Tibial nerve (tissue), 4 donors: ENCODE data around the gene ASMTL.
"Not testable (repeated sequence)": the region's sequence is repeated elsewhere in the genome, so short reads cannot be mapped to it uniquely, and the experiment has no call there.

Experiments used
- EP300 ChIP-seq, 2 donors: sonication (generic); formaldehyde crosslinking; IDR thresholded peaks; one replicate each; pipeline ENCODE4 v1.6.1; 2017; ENCODE audit warnings: antibody characterized with exemption in 2 of 2, mild to moderate bottlenecking in 1 of 2
- POLR2A ChIP-seq, 2 donors: fragments of 450-650 bp; IDR thresholded peaks; one replicate each; pipeline ENCODE4 v1.6.1; 2017; ENCODE audit warnings: antibody characterized with exemption in 2 of 2, mild to moderate bottlenecking in 2 of 2, moderate library complexity in 2 of 2
- TF ChIP-seq, protein P1 (sequence below), 5 experiments: fragments of 200-600 bp in 3 of 5; fragments of 450-650 bp in 2 of 5; sonication (generic) in 3 of 5; IDR thresholded peaks; one replicate each; pipeline ENCODE4 v1.5.1; 2016 to 2019; ENCODE audit warnings: antibody characterized with exemption in 5 of 5, mild to moderate bottlenecking in 3 of 5, moderate library complexity in 2 of 5

DNA sequence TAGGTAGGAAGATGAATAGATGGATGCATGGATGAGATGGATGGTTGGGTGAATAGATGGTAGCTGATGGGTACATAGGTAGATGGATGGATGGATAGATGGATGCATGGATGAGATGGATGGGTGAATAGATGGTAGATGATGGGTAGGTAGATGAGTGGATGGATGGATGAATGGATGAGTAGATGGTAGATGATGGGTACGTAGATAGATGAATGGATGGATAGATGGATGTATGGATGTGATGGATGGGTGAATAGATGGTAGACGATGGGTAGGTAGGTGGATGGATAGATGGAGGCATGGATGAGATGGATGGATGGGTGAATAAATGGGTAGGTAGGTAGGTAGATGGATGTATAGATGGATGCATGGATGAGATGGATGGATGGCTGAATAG lies 46.9 kb downstream of the ASMTL start:
- TF ChIP-seq, protein P1, sequence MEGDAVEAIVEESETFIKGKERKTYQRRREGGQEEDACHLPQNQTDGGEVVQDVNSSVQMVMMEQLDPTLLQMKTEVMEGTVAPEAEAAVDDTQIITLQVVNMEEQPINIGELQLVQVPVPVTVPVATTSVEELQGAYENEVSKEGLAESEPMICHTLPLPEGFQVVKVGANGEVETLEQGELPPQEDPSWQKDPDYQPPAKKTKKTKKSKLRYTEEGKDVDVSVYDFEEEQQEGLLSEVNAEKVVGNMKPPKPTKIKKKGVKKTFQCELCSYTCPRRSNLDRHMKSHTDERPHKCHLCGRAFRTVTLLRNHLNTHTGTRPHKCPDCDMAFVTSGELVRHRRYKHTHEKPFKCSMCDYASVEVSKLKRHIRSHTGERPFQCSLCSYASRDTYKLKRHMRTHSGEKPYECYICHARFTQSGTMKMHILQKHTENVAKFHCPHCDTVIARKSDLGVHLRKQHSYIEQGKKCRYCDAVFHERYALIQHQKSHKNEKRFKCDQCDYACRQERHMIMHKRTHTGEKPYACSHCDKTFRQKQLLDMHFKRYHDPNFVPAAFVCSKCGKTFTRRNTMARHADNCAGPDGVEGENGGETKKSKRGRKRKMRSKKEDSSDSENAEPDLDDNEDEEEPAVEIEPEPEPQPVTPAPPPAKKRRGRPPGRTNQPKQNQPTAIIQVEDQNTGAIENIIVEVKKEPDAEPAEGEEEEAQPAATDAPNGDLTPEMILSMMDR (IDR thresholded peaks at IDR 0.05) = not testable (repeated sequence)
- not testable (repeated sequence) for TF ChIP-seq POLR2A, EP300 (IDR thresholded peaks at IDR 0.05)
